Cardiac muscle cell (in vitro differentiated cells and primary cell): ENCODE measurements around the gene LEFTY2. TPM values are rescaled to one million over a fixed set of nuclear protein-coding genes. Genes with fewer than 3 reads are reported as not detected.

ENCODE experiments used
- DNase-seq, 2 donors: peaks; one replicate each; pipeline versions ENCODE4 v3.0.0 to v3.0.0-alpha.2; 2010 to 2017; ENCODE audit warnings: low read depth in 1 of 2, low spot score in 1 of 2
- H3K27ac ChIP-seq: fragments of 200-600 bp; sonication (generic); 2 replicates; pipeline ENCODE4 v1.5.1; 2016
- H3K27me3 ChIP-seq: fragments of 200-600 bp; sonication (generic); 2 replicates; pipeline ENCODE4 v1.6.0; 2016; ENCODE audit warnings: control low read depth
- H3K36me3 ChIP-seq: fragments of 200-600 bp; sonication (generic); 2 replicates; pipeline ENCODE4 v1.5.1; 2016; ENCODE audit warnings: control low read depth
- H3K4me1 ChIP-seq: fragments of 200-600 bp; sonication (generic); 2 replicates; pipeline ENCODE4 v1.8.1; 2017; ENCODE audit warnings: low read depth, mild to moderate bottlenecking, mixed run types
- H3K4me3 ChIP-seq: fragments of 200-600 bp; sonication (generic); 2 replicates; pipeline ENCODE4 v1.5.1; 2016; ENCODE audit warnings: mild to moderate bottlenecking
- H3K9me3 ChIP-seq: fragments of 200-600 bp; sonication (generic); 2 replicates; pipeline ENCODE4 v1.5.1; 2017; ENCODE audit warnings: low read depth, mild to moderate bottlenecking, control low read depth
- CTCF ChIP-seq: IDR thresholded peaks from 2 replicates; pipeline ENCODE4 v1.5.1; 2012; ENCODE audit warnings: low read depth, mild to moderate bottlenecking, low read length
- polyA plus RNA-seq: library from polyadenylated mRNA; unstranded; fragments of >200 nt; fragmentation: Nextera tagmentation; extraction: Ambion mirVana; gene quantifications from 2 replicates; pipeline ENCODE4 v1.2.1, GENCODE V29; 2016
- total RNA-seq: library from RNA; depleted of rRNA; stranded (reverse); fragments of >200 nt; gene quantifications from 2 replicates; pipeline ENCODE4 v1.2.3, GENCODE V29; 2016

Gene LEFTY2
- total and polyA plus RNA-seq, 2 experiments from 2014 or later: 4.0 to 9.0 TPM

DNA sequence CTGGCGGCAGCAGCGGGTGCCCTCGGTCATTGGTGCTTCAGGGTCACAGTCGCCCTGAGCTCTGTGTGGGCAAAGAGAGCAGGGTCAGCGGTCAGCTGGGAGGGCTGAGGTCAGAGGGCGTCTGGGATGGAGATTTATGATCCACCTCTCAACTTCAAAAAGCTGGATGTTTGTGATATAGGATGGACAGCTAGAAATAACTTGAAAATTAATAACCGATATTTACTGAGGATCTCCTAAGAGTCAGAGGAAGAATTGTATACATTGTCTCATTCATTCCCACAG, 54.0 kb downstream of the LEFTY2 start:
- Histone ChIP-seq H3K9me3 (no peaks in the 10 kb centered on the region), H3K36me3 (no peaks in the 10 kb centered on the region), H3K4me3 (no peak overlapping the region), H3K27me3 (no peaks in the 10 kb centered on the region), H3K4me1 (no peaks in the 10 kb centered on the region), H3K27ac (no peak overlapping the region)
- TF ChIP-seq CTCF: no peak
- no peak for DNase-seq

Other genes starting within 250 kb of the LEFTY2 start
- gene SRP9, start 163.4 kb downstream of the LEFTY2 start, total RNA-seq: 167 and 241 TPM in 2 replicates
- gene SRP9, start 163.4 kb downstream of the LEFTY2 start, polyA plus RNA-seq: 435 and 466 TPM in 2 replicates
- gene EPHX1, start 131.1 kb downstream of the LEFTY2 start, total RNA-seq: 15.8 and 18.0 TPM in 2 replicates
- 18.7 and 33.8 TPM in 2 replicates for gene EPHX1, start 131.1 kb downstream of the LEFTY2 start, polyA plus RNA-seq
- 17.0 and 37.0 TPM in 2 replicates for gene TMEM63A, start 58.8 kb downstream of the LEFTY2 start, total RNA-seq
- gene TMEM63A, start 58.8 kb downstream of the LEFTY2 start, polyA plus RNA-seq: 19.3 and 34.2 TPM in 2 replicates
- gene LEFTY1, start 52.1 kb downstream of the LEFTY2 start, total RNA-seq: 0.83 TPM in 1 of 2 replicates, not detected in the other
- 0.25 TPM in 1 of 2 replicates, not detected in the other for gene LEFTY1, start 52.1 kb downstream of the LEFTY2 start, polyA plus RNA-seq
- 45.1 and 62.9 TPM in 2 replicates for gene PYCR2, start 17.0 kb downstream of the LEFTY2 start, total RNA-seq
- 66.3 and 75.9 TPM in 2 replicates for gene PYCR2, start 17.0 kb downstream of the LEFTY2 start, polyA plus RNA-seq
- 16.1 and 21.1 TPM in 2 replicates for gene SDE2, start 58.1 kb upstream of the LEFTY2 start, total RNA-seq
- gene SDE2, start 58.1 kb upstream of the LEFTY2 start, polyA plus RNA-seq: 17.6 and 28.3 TPM in 2 replicates
- 439 and 725 TPM in 2 replicates for gene H3-3A, start 121.5 kb upstream of the LEFTY2 start, total RNA-seq
- 837 and 907 TPM in 2 replicates for gene H3-3A, start 121.5 kb upstream of the LEFTY2 start, polyA plus RNA-seq
- 37.3 and 47.4 TPM in 2 replicates for gene ACBD3, start 245.5 kb upstream of the LEFTY2 start, total RNA-seq
- gene ACBD3, start 245.5 kb upstream of the LEFTY2 start, polyA plus RNA-seq: 41.7 and 45.5 TPM in 2 replicates